DND-41 (cell line): ENCODE measurements around the gene TIPARP.
"Not testable (repeated sequence)": the region's sequence is repeated elsewhere in the genome, so short reads cannot be mapped to it uniquely, and the experiment has no call there.

Source experiments
- ATAC-seq: fragments of 200-7000 bp; cut with Tn5 transposase; 3 replicates; pipeline ENCODE4 v1.9.1; 2021; ENCODE audit warnings: low read depth; ENCODE audit not compliant: insufficient read depth
- DNase-seq: peaks from one replicate; pipeline ENCODE4 v3.0.0-alpha.2; 2020
- H2AFZ ChIP-seq: 2 replicates; pipeline ENCODE4 v1.6.0; 2012; ENCODE audit warnings: low read depth, low read length
- H3K27ac ChIP-seq: 2 replicates; pipeline ENCODE4 v1.5.1; 2012; ENCODE audit warnings: low read length, inconsistent platforms
- H3K27me3 ChIP-seq: fragments of 200-600 bp; sonication (generic); 2 replicates; pipeline ENCODE4 v1.6.0; 2012; ENCODE audit warnings: low read length, mild to moderate bottlenecking, inconsistent platforms; ENCODE audit not compliant: insufficient read depth, poor library complexity
- H3K36me3 ChIP-seq: 2 replicates; pipeline ENCODE4 v1.5.1; 2012; ENCODE audit warnings: low read length, inconsistent platforms; ENCODE audit not compliant: insufficient read depth
- H3K4me1 ChIP-seq: 2 replicates; pipeline ENCODE4 v1.5.1; 2012; ENCODE audit warnings: mild to moderate bottlenecking, low read length; ENCODE audit not compliant: insufficient read depth
- H3K4me2 ChIP-seq: 2 replicates; pipeline ENCODE4 v1.6.0; 2012; ENCODE audit warnings: mild to moderate bottlenecking, moderate library complexity, low read length, inconsistent platforms; ENCODE audit not compliant: insufficient read depth
- H3K4me3 ChIP-seq, 2 experiments: fragments of 200-600 bp in 1 of 2; shearing (Covaris generic) in 1 of 2; 2 replicates each; pipeline ENCODE4 v1.5.1; 2012 to 2016; ENCODE audit warnings: inconsistent platforms in 2 of 2, low read length in 2 of 2, mild to moderate bottlenecking in 2 of 2, low read depth in 1 of 2, moderate library complexity in 1 of 2
- H3K79me2 ChIP-seq: 2 replicates; pipeline ENCODE4 v1.6.0; 2012; ENCODE audit warnings: low read length, inconsistent platforms; ENCODE audit not compliant: insufficient read depth
- H3K9ac ChIP-seq: 2 replicates; pipeline ENCODE4 v1.6.0; 2012; ENCODE audit warnings: low read depth, mild to moderate bottlenecking, inconsistent platforms, low read length, moderate library complexity
- H3K9me3 ChIP-seq: 2 replicates; pipeline ENCODE4 v1.5.1; 2012; ENCODE audit warnings: low read length, moderate library complexity, mild to moderate bottlenecking, inconsistent platforms; ENCODE audit not compliant: insufficient read depth, severe bottlenecking
- H4K20me1 ChIP-seq: 2 replicates; pipeline ENCODE4 v1.6.0; 2012; ENCODE audit warnings: low read length; ENCODE audit not compliant: insufficient read depth
- EZH2 ChIP-seq: IDR thresholded peaks from 3 replicates; pipeline ENCODE4 v1.6.1; 2012; ENCODE audit warnings: borderline replicate concordance, low read depth, mild to moderate bottlenecking, moderate library complexity, low read length, inconsistent platforms; ENCODE audit not compliant: severe bottlenecking
- TF ChIP-seq, protein P1 (sequence below): IDR thresholded peaks from 2 replicates; pipeline ENCODE4 v1.5.1; 2012; ENCODE audit warnings: borderline replicate concordance, low read length, moderate library complexity, mild to moderate bottlenecking; ENCODE audit not compliant: poor library complexity, severe bottlenecking; ENCODE audit errors: extremely low read depth

Gene TIPARP

DNA sequence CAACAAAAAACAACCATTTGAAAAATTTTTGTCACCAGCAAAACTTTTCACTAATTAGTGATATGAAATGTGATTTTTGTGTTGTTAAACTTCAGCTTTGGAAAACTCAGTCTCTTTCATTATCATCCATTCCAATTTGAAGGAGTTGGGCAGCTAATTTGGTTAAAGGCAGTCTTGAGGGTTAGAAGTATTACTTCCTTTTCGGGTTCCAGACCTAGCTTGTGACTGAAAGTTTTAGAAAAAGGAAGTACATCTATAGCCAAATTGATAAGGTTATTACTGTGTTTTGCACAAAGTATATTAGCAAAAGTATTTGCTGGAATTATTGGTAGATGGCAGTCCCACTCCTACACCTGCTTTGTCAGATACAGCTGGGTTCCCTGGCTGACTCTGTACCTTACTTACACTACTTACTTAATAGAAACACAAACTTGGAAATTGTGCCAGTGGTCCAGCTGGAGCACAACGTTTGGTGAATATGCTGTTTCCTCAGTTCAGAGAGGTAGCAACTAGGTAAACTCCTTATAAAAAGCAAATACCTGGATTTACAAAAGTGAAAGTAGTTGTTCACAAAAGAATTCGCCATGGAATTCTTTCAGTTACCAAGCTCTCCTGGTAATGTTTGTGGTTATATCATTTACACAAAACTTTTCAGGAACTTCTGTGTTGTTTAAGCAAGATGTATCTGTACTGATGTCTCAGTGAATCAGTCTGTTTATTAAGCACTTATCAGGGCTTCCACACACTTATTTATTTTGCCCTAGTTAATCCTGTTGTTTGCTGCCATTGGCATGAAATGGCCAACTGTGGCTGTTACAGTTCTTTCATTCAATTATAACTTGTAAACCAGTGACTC is 31.6 kb downstream of the TIPARP start:
- H3K36me3 ChIP-seq, result peaks cover 39% of the 10 kb centered on the region
- no peak for TF ChIP-seq EZH2
- TF ChIP-seq, protein P1, sequence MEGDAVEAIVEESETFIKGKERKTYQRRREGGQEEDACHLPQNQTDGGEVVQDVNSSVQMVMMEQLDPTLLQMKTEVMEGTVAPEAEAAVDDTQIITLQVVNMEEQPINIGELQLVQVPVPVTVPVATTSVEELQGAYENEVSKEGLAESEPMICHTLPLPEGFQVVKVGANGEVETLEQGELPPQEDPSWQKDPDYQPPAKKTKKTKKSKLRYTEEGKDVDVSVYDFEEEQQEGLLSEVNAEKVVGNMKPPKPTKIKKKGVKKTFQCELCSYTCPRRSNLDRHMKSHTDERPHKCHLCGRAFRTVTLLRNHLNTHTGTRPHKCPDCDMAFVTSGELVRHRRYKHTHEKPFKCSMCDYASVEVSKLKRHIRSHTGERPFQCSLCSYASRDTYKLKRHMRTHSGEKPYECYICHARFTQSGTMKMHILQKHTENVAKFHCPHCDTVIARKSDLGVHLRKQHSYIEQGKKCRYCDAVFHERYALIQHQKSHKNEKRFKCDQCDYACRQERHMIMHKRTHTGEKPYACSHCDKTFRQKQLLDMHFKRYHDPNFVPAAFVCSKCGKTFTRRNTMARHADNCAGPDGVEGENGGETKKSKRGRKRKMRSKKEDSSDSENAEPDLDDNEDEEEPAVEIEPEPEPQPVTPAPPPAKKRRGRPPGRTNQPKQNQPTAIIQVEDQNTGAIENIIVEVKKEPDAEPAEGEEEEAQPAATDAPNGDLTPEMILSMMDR, result no peak
- H3K4me1 ChIP-seq, result no peaks in the 10 kb centered on the region
- no peak overlapping the region for H2AFZ ChIP-seq
- H3K9ac ChIP-seq, result no peak overlapping the region
- H3K9me3 ChIP-seq, result no peaks in the 10 kb centered on the region
- H3K27ac ChIP-seq, result no peak overlapping the region
- H3K27me3 ChIP-seq, result no peaks in the 10 kb centered on the region
- no peak overlapping the region for H3K4me3 ChIP-seq
- H3K4me2 ChIP-seq, result no peak overlapping the region
- no peaks in the 10 kb centered on the region for H4K20me1 ChIP-seq
- DNase-seq, result no peak
- H3K79me2 ChIP-seq, result no peaks in the 10 kb centered on the region
- no peak for ATAC-seq

DNA sequence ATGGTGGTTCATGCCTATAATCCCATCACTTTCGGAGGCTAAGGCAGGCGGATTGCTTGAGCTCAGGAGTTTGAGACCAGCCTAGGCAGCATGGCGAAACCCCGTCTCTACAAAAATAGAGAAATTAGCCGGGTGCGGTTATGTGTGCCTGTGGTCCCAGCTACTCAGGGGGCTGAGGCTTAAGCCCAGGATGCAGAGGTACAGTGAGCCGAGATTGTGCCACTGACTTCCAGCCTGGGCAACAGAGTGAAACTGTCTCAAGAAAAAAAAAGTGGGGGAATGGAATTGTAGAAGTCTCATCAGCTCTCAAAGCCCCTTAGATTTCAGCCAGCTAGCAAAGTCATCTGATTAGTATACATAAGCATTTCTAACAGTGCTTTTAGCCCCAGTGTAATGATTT is 33.2 kb downstream of the TIPARP start:
- TF ChIP-seq EZH2, result no peak
- Histone ChIP-seq H3K27ac (no peak overlapping the region), H3K27me3 (no peaks in the 10 kb centered on the region), H3K79me2 (no peaks in the 10 kb centered on the region), H3K4me1 (no peaks in the 10 kb centered on the region), H3K36me3 (peaks cover 35% of the 10 kb centered on the region), H3K4me3 (no peak overlapping the region), H3K9me3 (no peaks in the 10 kb centered on the region), H2AFZ (no peak overlapping the region), H3K9ac (no peak overlapping the region), H3K4me2 (no peak overlapping the region), H4K20me1 (no peaks in the 10 kb centered on the region)
- no peak for ATAC-seq
- no peak for DNase-seq

DNA sequence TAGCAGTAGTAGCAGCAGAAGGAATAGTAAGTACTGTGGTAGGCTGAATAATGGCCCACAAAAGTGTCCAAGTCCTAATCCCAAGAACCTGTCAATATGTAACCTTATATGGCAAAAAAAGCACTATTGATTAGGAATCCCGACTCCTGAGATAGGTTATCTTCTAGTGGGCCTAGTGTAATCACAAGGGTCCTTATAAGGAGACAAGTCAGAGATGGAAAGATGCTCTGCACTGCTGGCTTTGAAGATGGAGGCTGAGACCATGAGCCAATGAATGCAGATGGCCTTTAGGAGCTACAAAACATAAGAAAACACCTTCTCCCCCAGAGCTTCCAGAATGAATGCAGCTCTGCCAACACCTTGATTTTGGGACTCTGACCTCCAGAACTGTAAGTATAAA is 36.0 kb downstream of the TIPARP start:
- Histone ChIP-seq H3K27ac (no peak overlapping the region), H3K27me3 (no peaks in the 10 kb centered on the region), H3K4me1 (no peaks in the 10 kb centered on the region), H3K36me3 (peaks cover 15% of the 10 kb centered on the region; the same call in 1 of the 2 replicates), H4K20me1 (no peaks in the 10 kb centered on the region), H3K4me2 (no peak overlapping the region), H2AFZ (no peak overlapping the region), H3K9ac (no peak overlapping the region), H3K4me3 (no peak overlapping the region), H3K79me2 (no peaks in the 10 kb centered on the region), H3K9me3 (no peaks in the 10 kb centered on the region)
- TF ChIP-seq, protein P1, result no peak
- no peak for TF ChIP-seq EZH2
- ATAC-seq (no peak), DNase-seq (no peak)

DNA sequence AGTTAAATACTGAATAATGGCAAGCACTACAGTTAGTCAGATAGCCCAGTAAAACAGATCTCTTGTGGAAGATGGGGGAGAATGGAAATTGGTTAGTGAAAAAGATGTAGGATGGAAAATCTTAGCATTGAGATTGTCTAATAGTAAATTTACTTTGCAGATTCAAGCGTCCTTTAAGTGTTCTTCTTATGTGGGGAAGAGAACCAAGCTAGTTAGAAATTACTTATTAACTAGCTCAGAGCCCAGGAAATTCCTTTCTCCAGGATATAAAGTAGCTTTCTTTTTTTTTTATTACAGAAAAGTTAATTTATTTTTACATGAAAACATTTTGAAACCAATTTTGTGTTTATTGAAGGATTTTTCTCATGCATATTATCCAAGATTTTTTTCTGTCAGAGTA is 36.7 kb downstream of the TIPARP start:
- Histone ChIP-seq H3K4me3 (no peak overlapping the region), H3K4me2 (no peak overlapping the region), H2AFZ (no peak overlapping the region), H3K27ac (no peak overlapping the region), H3K79me2 (no peaks in the 10 kb centered on the region), H3K9ac (no peak overlapping the region), H3K9me3 (no peaks in the 10 kb centered on the region), H4K20me1 (no peaks in the 10 kb centered on the region), H3K27me3 (no peaks in the 10 kb centered on the region), H3K36me3 (peaks cover 8% of the 10 kb centered on the region; the same call in 1 of the 2 replicates), H3K4me1 (no peaks in the 10 kb centered on the region)
- ATAC-seq (no peak), DNase-seq (no peak)
- TF ChIP-seq EZH2, result no peak
- TF ChIP-seq, protein P1, result no peak

DNA sequence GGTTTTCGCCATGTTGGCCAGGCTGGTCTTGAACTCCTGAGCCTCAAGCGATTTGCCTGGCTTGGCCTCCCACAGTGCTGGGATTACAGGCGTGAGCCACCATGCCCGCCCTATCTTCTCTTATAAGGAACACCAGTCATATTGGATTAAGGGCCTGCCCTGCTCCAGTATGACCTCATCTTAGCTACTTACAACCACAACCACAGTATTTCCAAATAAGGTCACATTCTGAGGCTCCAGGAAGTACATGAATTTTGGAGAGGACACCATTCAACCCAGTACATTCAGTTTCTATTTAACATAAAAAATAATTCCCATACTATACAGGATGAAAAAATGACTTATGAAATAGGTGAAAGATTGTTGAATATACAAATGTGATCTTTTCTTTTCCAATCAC is 37.6 kb downstream of the TIPARP start:
- not testable (repeated sequence) for H3K36me3 ChIP-seq, H3K4me2 ChIP-seq, H4K20me1 ChIP-seq, H3K9ac ChIP-seq, H3K27me3 ChIP-seq, H3K9me3 ChIP-seq, H3K79me2 ChIP-seq, H3K4me1 ChIP-seq, H2AFZ ChIP-seq, DNase-seq, H3K4me3 ChIP-seq, H3K27ac ChIP-seq
- peak; percentile 93 for ATAC-seq
